ENCODE measurements around the gene PLCL1.

GRCh38 chr2:197954328-197954727, 149.9 kb downstream of the PLCL1 start:
- no peak for TF ChIP-seq CTCF (conservative IDR thresholded peaks at IDR 0.05 in 1 of 2, IDR thresholded peaks at IDR 0.05 in 1 of 2; ENCODE audit: extremely low read depth in 1 of 2, insufficient read depth in 1 of 2, low read depth in 1 of 2, low read length in 2 of 2)
- no peak for TF ChIP-seq EZH2 (IDR thresholded peaks at IDR 0.05; ENCODE audit: borderline replicate concordance, low read length)
